ENCODE measurements around the gene PRKCD. TPM values are rescaled to one million over a fixed set of nuclear protein-coding genes. Genes with fewer than 3 reads are reported as not detected.

The PRKCD gene
- total RNA-seq, 1 donor from 2014 or later, result 0.82 TPM

Other genes with a start within 250 kb of the PRKCD start
- gene SFMBT1, start 115.1 kb upstream of the PRKCD start, total RNA-seq, result 22.8 TPM
- gene RFT1, start 30.8 kb upstream of the PRKCD start, total RNA-seq, result 6.1 TPM
- 122 TPM for gene TKT, start 94.8 kb downstream of the PRKCD start, total RNA-seq
- 9.4 TPM for gene DCP1A, start 186.3 kb downstream of the PRKCD start, total RNA-seq